Fibroblast of the aortic adventitia (primary cell): ENCODE results near the gene SNRNP70. TPM values are rescaled to one million over a fixed set of nuclear protein-coding genes. Genes with fewer than 3 reads are reported as not detected.
"Not testable (repeated sequence)": the region's sequence is repeated elsewhere in the genome, so short reads cannot be mapped to it uniquely, and the experiment has no call there.

Source experiments
- DNase-seq: peaks from one replicate; pipeline ENCODE4 v3.0.0-alpha.2; 2010; ENCODE audit warnings: low read depth
- H3K4me3 ChIP-seq: 2 replicates; pipeline ENCODE4 v1.5.1; 2011; ENCODE audit warnings: low read depth, mild to moderate bottlenecking, control low read depth, low read length, moderate library complexity
- CTCF ChIP-seq: IDR thresholded peaks from 2 replicates; pipeline ENCODE4 v1.5.1; 2011; ENCODE audit warnings: mild to moderate bottlenecking, low read length, control low read depth, inconsistent platforms; ENCODE audit not compliant: insufficient read depth
- total RNA-seq: library from RNA; depleted of rRNA; stranded (reverse); fragments of >200 nt; gene quantifications from 2 replicates; pipeline ENCODE4 v1.2.3, GENCODE V29; 2012; ENCODE audit warnings: low replicate concordance

SNRNP70 gene
- total RNA-seq, 1 donor = 111 TPM

GRCh38 chr19:49120325-49120683 is 35.1 kb downstream of the SNRNP70 start:
- H3K4me3 ChIP-seq = no peak overlapping the region
- no peak for TF ChIP-seq CTCF
- no peak for DNase-seq

- TF ChIP-seq CTCF = no peak
- no peak overlapping the region for H3K4me3 ChIP-seq
- no peak for DNase-seq
Observed at GRCh38 chr19:49120868-49121267, 35.6 kb downstream of the SNRNP70 start.

GRCh38 chr19:49121841-49122240 is 36.6 kb downstream of the SNRNP70 start:
- DNase-seq = not testable (repeated sequence)

GRCh38 chr19:49123285-49123684 is 38.0 kb downstream of the SNRNP70 start:
- not testable (repeated sequence) for H3K4me3 ChIP-seq, DNase-seq

More at GRCh38 chr19:49121841-49122240, 36.6 kb downstream of the SNRNP70 start:
- H3K4me3 ChIP-seq = not testable (repeated sequence)

GRCh38 chr19:49125025-49125731 is 39.9 kb downstream of the SNRNP70 start:
- no peak for TF ChIP-seq CTCF
- DNase-seq = no peak
- no peak overlapping the region for H3K4me3 ChIP-seq

- no peak for TF ChIP-seq CTCF
- H3K4me3 ChIP-seq = no peak overlapping the region
- no peak for DNase-seq
Observed at GRCh38 chr19:49126575-49126974, 41.3 kb downstream of the SNRNP70 start.

GRCh38 chr19:49127225-49127624 is 42.0 kb downstream of the SNRNP70 start:
- not testable (repeated sequence) for DNase-seq, H3K4me3 ChIP-seq

- peak overlapping the region; percentile 65 for H3K4me3 ChIP-seq
- DNase-seq = peak; percentile 95
- TF ChIP-seq CTCF = peak; percentile 31
Observed at GRCh38 chr19:49127674-49128544, 42.7 kb downstream of the SNRNP70 start.
